ENCODE data around the gene VAV3. TPM values are rescaled to one million over a fixed set of nuclear protein-coding genes. Genes with fewer than 3 reads are reported as not detected.

Gene VAV3
- total RNA-seq, 1 experiment from 2014 or later: not detected

GRCh38 chr1:107673006-107673405, 292.0 kb downstream of the VAV3 start:
- BruUV-seq (replicated peaks): no TSS peak
- no peak overlapping the region for H3K4me2 ChIP-seq (ENCODE audit: low read length)
- H3K36me3 ChIP-seq (ENCODE audit: control insufficient read depth in 1 of 2, insufficient read depth in 2 of 2, low read length in 2 of 2): no peaks in the 10 kb centered on the region
- H3K79me2 ChIP-seq (ENCODE audit: insufficient read depth, low read length): no peaks in the 10 kb centered on the region
- H3K4me1 ChIP-seq (ENCODE audit: control insufficient read depth in 1 of 2, insufficient read depth in 2 of 2, low read length in 2 of 2): no peaks in the 10 kb centered on the region
- DNase-seq (ENCODE audit: low read depth, low spot score) (no peak), ATAC-seq (no peak)
- H3K9me2 ChIP-seq (ENCODE audit: insufficient read depth): no peaks in the 10 kb centered on the region
- ChIA-PET POLR2A (no interaction called here), RAD21 (ENCODE audit: low non-redundant PET in 1 of 2, low total read pairs in 2 of 2, uncharacterized antibody in 2 of 2, unreplicated experiment in 2 of 2) (no interaction called here), CTCF (no interaction called here)
- no peak overlapping the region for H3K9ac ChIP-seq (ENCODE audit: low read length)
- no peak overlapping the region for H3K27ac ChIP-seq (ENCODE audit: low read depth, low read length)
- H3K27me3 ChIP-seq (ENCODE audit: insufficient read depth, low read length): no peaks in the 10 kb centered on the region
- no peaks in the 10 kb centered on the region for H4K20me1 ChIP-seq (ENCODE audit: insufficient read depth)
- TF ChIP-seq YY1 (IDR thresholded peaks at IDR 0.05; ENCODE audit: extremely low read depth, insufficient replicate concordance, low read depth, low read length) (no peak), POLR2AphosphoS5 (IDR thresholded peaks at IDR 0.05; ENCODE audit: low read depth, low read length) (no peak), REST (IDR thresholded peaks at IDR 0.05; ENCODE audit: low read depth) (no peak), SIN3A (IDR thresholded peaks at IDR 0.05; ENCODE audit: low read depth) (no peak), ZFX (IDR thresholded peaks at IDR 0.05) (no peak), JUND (IDR thresholded peaks at IDR 0.05) (no peak), TCF7L2 (IDR thresholded peaks at IDR 0.05; ENCODE audit: borderline replicate concordance, extremely low read depth, insufficient read depth, insufficient read length) (no peak), CTCF (IDR thresholded peaks at IDR 0.05 in 2 of 3, conservative IDR thresholded peaks at IDR 0.05 in 1 of 3; ENCODE audit: borderline replicate concordance in 1 of 3, insufficient read depth in 1 of 3, low read depth in 2 of 3, low read length in 2 of 3) (no peak), CBX3 (IDR thresholded peaks at IDR 0.05; ENCODE audit: low read depth) (no peak), ZNF274 (IDR thresholded peaks at IDR 0.05; ENCODE audit: low read depth, low read length) (no peak), POLR2A (IDR thresholded peaks at IDR 0.05; ENCODE audit: borderline replicate concordance, extremely low read depth, insufficient read depth, insufficient read length) (no peak), ATF3 (IDR thresholded peaks at IDR 0.05) (no peak), EZH2 (IDR thresholded peaks at IDR 0.05) (no peak), CEBPB (IDR thresholded peaks at IDR 0.05; ENCODE audit: low read depth) (no peak), ZBTB33 (IDR thresholded peaks at IDR 0.05; ENCODE audit: extremely low read depth, insufficient replicate concordance, low read length) (no peak), FOSL1 (IDR thresholded peaks at IDR 0.05; ENCODE audit: low read depth) (no peak)
- intact Hi-C loops (cut with micrococcal nuclease): no loop called here
- no peak overlapping the region for H2AFZ ChIP-seq (ENCODE audit: low read depth, low read length, poor library complexity, severe bottlenecking)
- H3K4me3 ChIP-seq (replicated peaks in 1 of 2; ENCODE audit: low read depth in 1 of 2, low read length in 2 of 2): no peak overlapping the region
- H3K9me3 ChIP-seq (ENCODE audit: control insufficient read depth in 1 of 2, insufficient read depth in 1 of 2, low read depth in 1 of 2, low read length in 2 of 2): peaks cover 0 to 7% of the 10 kb centered on the region in 2 experiments; a peak in 1 of 4 replicates
